ENCODE measurements around the gene SHB. TPM values are rescaled to one million over a fixed set of nuclear protein-coding genes. Genes with fewer than 3 reads are reported as not detected.

The SHB gene
- total and polyA plus RNA-seq, 2 donors (not counting 1 experiment from before 2014, with no cell fraction given) = 9.9 to 13.9 TPM

GRCh38 chr9:37970301-37971107 is 98.5 kb downstream of the SHB start:
- Histone ChIP-seq H3K4me2 (ENCODE audit: extremely low read depth, insufficient read depth, low read length) (no peak overlapping the region), H3K27ac (ENCODE audit: insufficient read depth, low read length) (no peak overlapping the region), H3K36me3 (ENCODE audit: control insufficient read depth, insufficient read depth, low read length) (peaks cover 7% of the 10 kb centered on the region), H2AFZ (ENCODE audit: low read length) (no peak overlapping the region), H3K9me3 (ENCODE audit: control insufficient read depth, insufficient read depth, low read depth, low read length) (no peaks in the 10 kb centered on the region), H3K4me1 (ENCODE audit: control insufficient read depth, extremely low read depth, insufficient read depth, low read length) (peaks cover 16% of the 10 kb centered on the region), H3K4me3 (replicated peaks in 1 of 4; ENCODE audit: control extremely low read depth in 1 of 4, insufficient read depth in 1 of 4, low read depth in 3 of 4, low read length in 4 of 4) (no peak overlapping the region), H3K9ac (ENCODE audit: insufficient read depth, low read length) (no peak overlapping the region), H3K27me3 (ENCODE audit: control insufficient read depth, insufficient read depth, low read length) (no peaks in the 10 kb centered on the region), H3K79me2 (ENCODE audit: control insufficient read depth, insufficient read depth, low read length) (peaks cover 22% of the 10 kb centered on the region), H4K20me1 (ENCODE audit: control insufficient read depth, extremely low read depth, insufficient read depth, low read length) (no peaks in the 10 kb centered on the region)
- no peak for TF ChIP-seq EZH2 (IDR thresholded peaks at IDR 0.05; ENCODE audit: low read length, missing control alignments)
- no peak for DNase-seq (ENCODE audit: low read depth in 2 of 2)

GRCh38 chr9:37969558-37970300 is 99.3 kb downstream of the SHB start:
- Histone ChIP-seq H3K9me3 (ENCODE audit: control insufficient read depth, insufficient read depth, low read depth, low read length) (no peaks in the 10 kb centered on the region), H3K4me1 (ENCODE audit: control insufficient read depth, extremely low read depth, insufficient read depth, low read length) (peaks cover 22% of the 10 kb centered on the region), H3K27me3 (ENCODE audit: control insufficient read depth, insufficient read depth, low read length) (no peaks in the 10 kb centered on the region), H3K79me2 (ENCODE audit: control insufficient read depth, insufficient read depth, low read length) (peaks cover 19% of the 10 kb centered on the region), H3K4me2 (ENCODE audit: extremely low read depth, insufficient read depth, low read length) (no peak overlapping the region), H3K27ac (ENCODE audit: insufficient read depth, low read length) (no peak overlapping the region), H3K9ac (ENCODE audit: insufficient read depth, low read length) (no peak overlapping the region), H4K20me1 (ENCODE audit: control insufficient read depth, extremely low read depth, insufficient read depth, low read length) (no peaks in the 10 kb centered on the region), H2AFZ (ENCODE audit: low read length) (no peak overlapping the region), H3K36me3 (ENCODE audit: control insufficient read depth, insufficient read depth, low read length) (peaks cover 7% of the 10 kb centered on the region), H3K4me3 (replicated peaks in 1 of 4; ENCODE audit: control extremely low read depth in 1 of 4, insufficient read depth in 1 of 4, low read depth in 3 of 4, low read length in 4 of 4) (no peak overlapping the region)
- TF ChIP-seq EZH2 (IDR thresholded peaks at IDR 0.05; ENCODE audit: low read length, missing control alignments) (no peak), CTCF (conservative IDR thresholded peaks at IDR 0.05 in 1 of 2, IDR thresholded peaks at IDR 0.05 in 1 of 2; ENCODE audit: low read depth in 1 of 2, low read length in 2 of 2) (no peak)
- DNase-seq (ENCODE audit: low read depth in 2 of 2) = no peak

GRCh38 chr9:37969130-37969529 is 99.9 kb downstream of the SHB start:
- H3K4me2 ChIP-seq (ENCODE audit: extremely low read depth, insufficient read depth, low read length) = no peak overlapping the region
- no peak overlapping the region for H3K4me3 ChIP-seq (replicated peaks in 1 of 4; ENCODE audit: control extremely low read depth in 1 of 4, insufficient read depth in 1 of 4, low read depth in 3 of 4, low read length in 4 of 4)
- DNase-seq (ENCODE audit: low read depth in 2 of 2) = peak in 1 of 2 donors; percentile 66
- no peak overlapping the region for H2AFZ ChIP-seq (ENCODE audit: low read length)
- H3K36me3 ChIP-seq (ENCODE audit: control insufficient read depth, insufficient read depth, low read length) = peaks cover 6% of the 10 kb centered on the region
- no peaks in the 10 kb centered on the region for H4K20me1 ChIP-seq (ENCODE audit: control insufficient read depth, extremely low read depth, insufficient read depth, low read length)
- peaks cover 19% of the 10 kb centered on the region for H3K79me2 ChIP-seq (ENCODE audit: control insufficient read depth, insufficient read depth, low read length)
- peak overlapping the region; percentile 60 for H3K27ac ChIP-seq (ENCODE audit: insufficient read depth, low read length)
- peaks cover 28% of the 10 kb centered on the region for H3K4me1 ChIP-seq (ENCODE audit: control insufficient read depth, extremely low read depth, insufficient read depth, low read length)
- no peak overlapping the region for H3K9ac ChIP-seq (ENCODE audit: insufficient read depth, low read length)
- no peaks in the 10 kb centered on the region for H3K9me3 ChIP-seq (ENCODE audit: control insufficient read depth, insufficient read depth, low read depth, low read length)
- no peak for TF ChIP-seq EZH2 (IDR thresholded peaks at IDR 0.05; ENCODE audit: low read length, missing control alignments)
- no peak for TF ChIP-seq CTCF (conservative IDR thresholded peaks at IDR 0.05 in 1 of 2, IDR thresholded peaks at IDR 0.05 in 1 of 2; ENCODE audit: low read depth in 1 of 2, low read length in 2 of 2)
- H3K27me3 ChIP-seq (ENCODE audit: control insufficient read depth, insufficient read depth, low read length) = no peaks in the 10 kb centered on the region
